Activated T-helper 1 cell treated with anti-CD3 and anti-CD28 coated beads, Interleukin-12 subunit alpha, Interleukin-12 subunit beta, Interleukin-2, Interleukin-4 antibody, amounts not matched to agents 30 ng/mL and 10 ng/mL and 1 ng/mL, durations not matched to agents 14 hours and 24 hours and 36 hours (primary cell): ENCODE data around the gene PTPN3. TPM values are rescaled to one million over a fixed set of nuclear protein-coding genes. Genes with fewer than 3 reads are reported as not detected.
A peak's percentile ranks its signal among the peaks of the same experiment; 100 is the strongest.

Experiments
- DNase-seq: peaks from one replicate; pipeline ENCODE4 v3.0.0; 2021; ENCODE audit warnings: low spot score
- H3K27ac Mint-ChIP-seq: one replicate; pipeline ENCODE4 v1.8.0; 2021; ENCODE audit warnings: mild to moderate bottlenecking, mixed read lengths
- H3K27me3 Mint-ChIP-seq: one replicate; pipeline ENCODE4 v1.8.0; 2022; ENCODE audit warnings: mild to moderate bottlenecking, moderate library complexity, mixed read lengths; ENCODE audit not compliant: insufficient read depth
- H3K36me3 Mint-ChIP-seq: one replicate; pipeline ENCODE4 v1.8.0; 2021; ENCODE audit warnings: low read depth, mixed read lengths
- H3K4me1 Mint-ChIP-seq: one replicate; pipeline ENCODE4 v1.8.0; 2021; ENCODE audit warnings: low read depth, mixed read lengths
- H3K4me3 Mint-ChIP-seq: one replicate; pipeline ENCODE4 v1.8.0; 2021; ENCODE audit warnings: mild to moderate bottlenecking, moderate library complexity, mixed read lengths
- H3K9me3 Mint-ChIP-seq: one replicate; pipeline ENCODE4 v1.8.0; 2021; ENCODE audit warnings: mixed read lengths
- intact Hi-C: fragments of 100-400 bp; cut with micrococcal nuclease; formaldehyde crosslinking; loops from one replicate; pipeline ENCODE4 v1.15.1; 2024
- total RNA-seq: library from RNA; stranded (reverse); gene quantifications from 2 replicates; pipeline ENCODE4 v1.2.3, GENCODE V29; 2022

The PTPN3 gene
- total RNA-seq, 1 donor from 2014 or later = 6.6 TPM

GRCh38 chr9:109403116-109403515 lies 95.0 kb downstream of the PTPN3 start:
- Mint-ChIP-seq H3K4me1 (peaks cover 45% of the 10 kb centered on the region), H3K27me3 (peaks cover 2% of the 10 kb centered on the region), H3K27ac (no peak overlapping the region), H3K36me3 (peaks cover 3% of the 10 kb centered on the region), H3K4me3 (no peak overlapping the region), H3K9me3 (no peaks in the 10 kb centered on the region)
- DNase-seq = no peak
- intact Hi-C loops = no loop called here

GRCh38 chr9:109401990-109402318 lies 96.2 kb downstream of the PTPN3 start:
- Mint-ChIP-seq H3K27me3 (peaks cover 5% of the 10 kb centered on the region), H3K36me3 (peaks cover 4% of the 10 kb centered on the region), H3K27ac (peak overlapping the region; percentile 74), H3K4me3 (peak overlapping the region; percentile 19), H3K9me3 (no peaks in the 10 kb centered on the region), H3K4me1 (peaks cover 45% of the 10 kb centered on the region)
- no peak for DNase-seq
- intact Hi-C loops = loop anchor here (1.0 to 2.0 kb wide), 3 partner anchors 8 to 157 kb away; no protein-coding TSS in a partner anchor

- H3K27ac Mint-ChIP-seq = peak overlapping the region; percentile 74
- DNase-seq = no peak
- intact Hi-C loops = loop anchor here (1.0 to 2.0 kb wide), 2 partner anchors 68 to 157 kb away; no protein-coding TSS in a partner anchor
- peaks cover 6% of the 10 kb centered on the region for H3K36me3 Mint-ChIP-seq
- peak overlapping the region; percentile 19 for H3K4me3 Mint-ChIP-seq
- H3K27me3 Mint-ChIP-seq = peaks cover 8% of the 10 kb centered on the region
- peaks cover 45% of the 10 kb centered on the region for H3K4me1 Mint-ChIP-seq
- no peaks in the 10 kb centered on the region for H3K9me3 Mint-ChIP-seq
These were observed 96.7 kb downstream of the PTPN3 start for GRCh38 chr9:109401169-109401989.

- Mint-ChIP-seq H3K9me3 (no peaks in the 10 kb centered on the region), H3K4me3 (no peak overlapping the region), H3K4me1 (peaks cover 45% of the 10 kb centered on the region), H3K27ac (no peak overlapping the region), H3K36me3 (peaks cover 6% of the 10 kb centered on the region), H3K27me3 (peaks cover 7% of the 10 kb centered on the region)
- no peak for DNase-seq
- intact Hi-C loops = no loop called here
These were observed 98.8 kb downstream of the PTPN3 start for GRCh38 chr9:109399258-109399767.

GRCh38 chr9:109391176-109391575 lies 106.9 kb downstream of the PTPN3 start:
- H3K36me3 Mint-ChIP-seq = peaks cover 7% of the 10 kb centered on the region
- H3K9me3 Mint-ChIP-seq = no peaks in the 10 kb centered on the region
- no peak overlapping the region for H3K4me3 Mint-ChIP-seq
- no peaks in the 10 kb centered on the region for H3K4me1 Mint-ChIP-seq
- DNase-seq = no peak
- H3K27me3 Mint-ChIP-seq = peaks cover 18% of the 10 kb centered on the region
- no peak overlapping the region for H3K27ac Mint-ChIP-seq
- intact Hi-C loops = no loop called here

- intact Hi-C loops = no loop called here
- H3K36me3 Mint-ChIP-seq = peaks cover 7% of the 10 kb centered on the region
- H3K4me1 Mint-ChIP-seq = no peaks in the 10 kb centered on the region
- no peaks in the 10 kb centered on the region for H3K9me3 Mint-ChIP-seq
- H3K4me3 Mint-ChIP-seq = no peak overlapping the region
- DNase-seq = no peak
- H3K27ac Mint-ChIP-seq = no peak overlapping the region
- peaks cover 18% of the 10 kb centered on the region for H3K27me3 Mint-ChIP-seq
These were observed 110.3 kb downstream of the PTPN3 start for GRCh38 chr9:109387856-109388255.

GRCh38 chr9:109387206-109387605 lies 110.9 kb downstream of the PTPN3 start:
- H3K27me3 Mint-ChIP-seq = peaks cover 13% of the 10 kb centered on the region
- H3K27ac Mint-ChIP-seq = no peak overlapping the region

GRCh38 chr9:109385499-109385898 lies 112.6 kb downstream of the PTPN3 start:
- Mint-ChIP-seq H3K27me3 (peaks cover 9% of the 10 kb centered on the region), H3K27ac (no peak overlapping the region), H3K4me3 (no peak overlapping the region), H3K4me1 (no peaks in the 10 kb centered on the region), H3K9me3 (no peaks in the 10 kb centered on the region), H3K36me3 (peaks cover 7% of the 10 kb centered on the region)
- intact Hi-C loops = no loop called here
- DNase-seq = no peak

More at GRCh38 chr9:109387206-109387605, 110.9 kb downstream of the PTPN3 start:
- DNase-seq = no peak
- no peaks in the 10 kb centered on the region for H3K4me1 Mint-ChIP-seq
- peaks cover 7% of the 10 kb centered on the region for H3K36me3 Mint-ChIP-seq
- H3K4me3 Mint-ChIP-seq = no peak overlapping the region
- H3K9me3 Mint-ChIP-seq = no peaks in the 10 kb centered on the region
- intact Hi-C loops = no loop called here

- no peak for DNase-seq
- Mint-ChIP-seq H3K27me3 (peaks cover 6% of the 10 kb centered on the region), H3K9me3 (no peaks in the 10 kb centered on the region), H3K27ac (no peak overlapping the region), H3K36me3 (peaks cover 7% of the 10 kb centered on the region), H3K4me1 (no peaks in the 10 kb centered on the region), H3K4me3 (no peak overlapping the region)
- intact Hi-C loops = no loop called here
These were observed 114.2 kb downstream of the PTPN3 start for GRCh38 chr9:109383947-109384346.

GRCh38 chr9:109383356-109383755 lies 114.8 kb downstream of the PTPN3 start:
- DNase-seq = no peak
- Mint-ChIP-seq H3K27ac (no peak overlapping the region), H3K4me1 (no peaks in the 10 kb centered on the region), H3K36me3 (peaks cover 7% of the 10 kb centered on the region), H3K4me3 (no peak overlapping the region), H3K27me3 (peaks cover 6% of the 10 kb centered on the region), H3K9me3 (no peaks in the 10 kb centered on the region)
- intact Hi-C loops = no loop called here

GRCh38 chr9:109382585-109382984 lies 115.5 kb downstream of the PTPN3 start:
- Mint-ChIP-seq H3K27me3 (peaks cover 4% of the 10 kb centered on the region), H3K4me3 (no peak overlapping the region), H3K9me3 (no peaks in the 10 kb centered on the region), H3K36me3 (peaks cover 4% of the 10 kb centered on the region), H3K27ac (no peak overlapping the region), H3K4me1 (no peaks in the 10 kb centered on the region)
- DNase-seq = no peak
- intact Hi-C loops = no loop called here

GRCh38 chr9:109382182-109382581 lies 115.9 kb downstream of the PTPN3 start:
- DNase-seq = no peak
- no peak overlapping the region for H3K27ac Mint-ChIP-seq
- peaks cover 4% of the 10 kb centered on the region for H3K36me3 Mint-ChIP-seq
- intact Hi-C loops = no loop called here
- H3K27me3 Mint-ChIP-seq = peaks cover 4% of the 10 kb centered on the region
- no peak overlapping the region for H3K4me3 Mint-ChIP-seq
- H3K9me3 Mint-ChIP-seq = no peaks in the 10 kb centered on the region
- no peaks in the 10 kb centered on the region for H3K4me1 Mint-ChIP-seq

GRCh38 chr9:109381011-109381729 lies 116.9 kb downstream of the PTPN3 start:
- Mint-ChIP-seq H3K9me3 (no peaks in the 10 kb centered on the region), H3K27me3 (peaks cover 3% of the 10 kb centered on the region), H3K36me3 (no peaks in the 10 kb centered on the region), H3K4me3 (no peak overlapping the region), H3K27ac (no peak overlapping the region), H3K4me1 (no peaks in the 10 kb centered on the region)
- intact Hi-C loops = no loop called here
- DNase-seq = no peak
